Activated CD8-positive, alpha-beta T cell treated with anti-CD3 and anti-CD28 coated beads, Interleukin-2, amount 10 ng/mL, durations not matched to agents 7 days and 5 days (primary cell): ENCODE data around the gene ATXN7L3B. TPM values are rescaled to one million over a fixed set of nuclear protein-coding genes. Genes with fewer than 3 reads are reported as not detected.

Experiments
- ATAC-seq: fragments of 150-1000 bp; cut with Tn5 transposase; one replicate; pipeline ENCODE4 v1.10.0; 2021; ENCODE audit warnings: moderate library complexity
- CTCF ChIA-PET: fragments of 350-600 bp; sonication (Branson Sonifier 250); formaldehyde crosslinking; loops from one replicate; lab custom pipeline; 2021; ENCODE audit warnings: antibody characterized with exemption; lab: Charles Lee
- POLR2A ChIA-PET: fragments of 350-600 bp; sonication (Branson Sonifier 250); formaldehyde crosslinking; loops from one replicate; lab custom pipeline; 2021; ENCODE audit warnings: antibody characterized with exemption; lab: Charles Lee
- DNase-seq: peaks from one replicate; pipeline ENCODE4 v3.0.0-alpha.2; 2020
- H3K27ac Mint-ChIP-seq: one replicate; pipeline ENCODE4 v1.8.0; 2021; ENCODE audit warnings: mild to moderate bottlenecking, mixed read lengths
- H3K27me3 Mint-ChIP-seq: one replicate; pipeline ENCODE4 v1.8.0; 2021; ENCODE audit warnings: low read depth, mixed read lengths
- H3K36me3 Mint-ChIP-seq: one replicate; pipeline ENCODE4 v1.8.0; 2021; ENCODE audit warnings: low read depth, mixed read lengths
- H3K4me1 Mint-ChIP-seq: one replicate; pipeline ENCODE4 v1.8.0; 2021; ENCODE audit warnings: low read depth, mixed read lengths
- H3K4me3 Mint-ChIP-seq: one replicate; pipeline ENCODE4 v1.8.0; 2021; ENCODE audit warnings: mild to moderate bottlenecking, mixed read lengths
- H3K9me3 Mint-ChIP-seq: one replicate; pipeline ENCODE4 v1.8.0; 2022; ENCODE audit warnings: mixed read lengths; ENCODE audit not compliant: insufficient read depth
- total RNA-seq, 2 experiments: library from RNA; stranded (reverse); gene quantifications; one replicate each; pipeline ENCODE4 v1.2.3, GENCODE V29; 2021

Gene ATXN7L3B
- total RNA-seq, 2 experiments from 2014 or later = 23.8 to 25.2 TPM

GRCh38 chr12:74527491-74527890 is 10.1 kb upstream of the ATXN7L3B start:
- POLR2A ChIA-PET = no interaction called here
- Mint-ChIP-seq H3K9me3 (no peaks in the 10 kb centered on the region), H3K27ac (no peak overlapping the region), H3K4me3 (no peak overlapping the region), H3K36me3 (no peaks in the 10 kb centered on the region), H3K27me3 (peaks cover 7% of the 10 kb centered on the region), H3K4me1 (no peaks in the 10 kb centered on the region)
- no peak for DNase-seq
- ATAC-seq = no peak
- CTCF ChIA-PET = no interaction called here

GRCh38 chr12:74530676-74531075 is 7.0 kb upstream of the ATXN7L3B start:
- DNase-seq (no peak), ATAC-seq (no peak)
- H3K4me3 Mint-ChIP-seq = no peak overlapping the region
- POLR2A ChIA-PET = no interaction called here
- no peaks in the 10 kb centered on the region for H3K9me3 Mint-ChIP-seq
- peaks cover 7% of the 10 kb centered on the region for H3K27me3 Mint-ChIP-seq
- H3K27ac Mint-ChIP-seq = no peak overlapping the region
- H3K4me1 Mint-ChIP-seq = no peaks in the 10 kb centered on the region
- H3K36me3 Mint-ChIP-seq = no peaks in the 10 kb centered on the region
- CTCF ChIA-PET = no interaction called here

- DNase-seq (no peak), ATAC-seq (no peak)
- Mint-ChIP-seq H3K4me1 (peaks cover 26% of the 10 kb centered on the region), H3K27ac (no peak overlapping the region), H3K36me3 (peaks cover 28% of the 10 kb centered on the region), H3K9me3 (no peaks in the 10 kb centered on the region), H3K4me3 (no peak overlapping the region), H3K27me3 (peaks cover 3% of the 10 kb centered on the region)
- POLR2A ChIA-PET = no interaction called here
- CTCF ChIA-PET = no interaction called here
These were observed 2.1 kb upstream of the ATXN7L3B start for GRCh38 chr12:74535536-74535935.

- Mint-ChIP-seq H3K27ac (peak overlapping the region; percentile 93), H3K4me1 (peaks cover 36% of the 10 kb centered on the region), H3K4me3 (peak overlapping the region; percentile 90), H3K36me3 (peaks cover 43% of the 10 kb centered on the region), H3K9me3 (no peaks in the 10 kb centered on the region), H3K27me3 (no peaks in the 10 kb centered on the region)
- ATAC-seq = peak; percentile 43
- CTCF ChIA-PET = interaction anchor here (1.2 kb wide), 1 partner anchor 12 kb away, joined by 3 read pairs; no protein-coding TSS in a partner anchor
- DNase-seq = no peak
- POLR2A ChIA-PET = no interaction called here
These were observed 419 bp upstream of the ATXN7L3B start for GRCh38 chr12:74537126-74537706.

GRCh38 chr12:74538491-74539258 is 1.0 kb downstream of the ATXN7L3B start:
- H3K27ac Mint-ChIP-seq = peak overlapping the region; percentile 93
- no peaks in the 10 kb centered on the region for H3K9me3 Mint-ChIP-seq
- peaks cover 52% of the 10 kb centered on the region for H3K36me3 Mint-ChIP-seq
- ATAC-seq (peak; percentile 43), DNase-seq (peak; percentile 60)
- H3K4me3 Mint-ChIP-seq = peak overlapping the region; percentile 90
- POLR2A ChIA-PET = interaction anchor here (0.5 to 1.1 kb wide), 2 partner anchors 756 to 1809 kb away, joined by 3 to 4 read pairs; partner anchors contain the start of gene BBS10
- H3K27me3 Mint-ChIP-seq = no peaks in the 10 kb centered on the region
- CTCF ChIA-PET = interaction anchor here (0.7 to 1.2 kb wide), 4 partner anchors 9 to 15 kb away, joined by 3 read pairs; no protein-coding TSS in a partner anchor
- H3K4me1 Mint-ChIP-seq = peaks cover 39% of the 10 kb centered on the region

- Mint-ChIP-seq H3K4me3 (peak overlapping the region; percentile 90), H3K9me3 (no peaks in the 10 kb centered on the region), H3K27ac (peak overlapping the region; percentile 14), H3K4me1 (peaks cover 39% of the 10 kb centered on the region), H3K36me3 (peaks cover 52% of the 10 kb centered on the region), H3K27me3 (no peaks in the 10 kb centered on the region)
- ChIA-PET CTCF (no interaction called here), POLR2A (no interaction called here)
- DNase-seq = no peak
- no peak for ATAC-seq
These were observed 1.6 kb downstream of the ATXN7L3B start for GRCh38 chr12:74539261-74539660.

GRCh38 chr12:74539765-74540526 is 2.3 kb downstream of the ATXN7L3B start:
- no peak for ATAC-seq
- ChIA-PET CTCF (no interaction called here), POLR2A (no interaction called here)
- DNase-seq = no peak
- H3K9me3 Mint-ChIP-seq = no peaks in the 10 kb centered on the region
- peak overlapping the region; percentile 71 for H3K27ac Mint-ChIP-seq
- H3K27me3 Mint-ChIP-seq = no peaks in the 10 kb centered on the region
- peaks cover 39% of the 10 kb centered on the region for H3K4me1 Mint-ChIP-seq
- H3K36me3 Mint-ChIP-seq = peaks cover 52% of the 10 kb centered on the region
- peak overlapping the region; percentile 90 for H3K4me3 Mint-ChIP-seq

GRCh38 chr12:74541074-74541473 is 3.4 kb downstream of the ATXN7L3B start:
- Mint-ChIP-seq H3K27me3 (no peaks in the 10 kb centered on the region), H3K4me1 (peaks cover 39% of the 10 kb centered on the region), H3K36me3 (peaks cover 52% of the 10 kb centered on the region), H3K9me3 (no peaks in the 10 kb centered on the region), H3K4me3 (no peak overlapping the region), H3K27ac (no peak overlapping the region)
- ATAC-seq (no peak), DNase-seq (no peak)
- ChIA-PET POLR2A (no interaction called here), CTCF (no interaction called here)

GRCh38 chr12:74547249-74547648 is 9.6 kb downstream of the ATXN7L3B start:
- no peak overlapping the region for H3K27ac Mint-ChIP-seq
- no peak for ATAC-seq
- peaks cover 3% of the 10 kb centered on the region for H3K4me1 Mint-ChIP-seq
- POLR2A ChIA-PET = no interaction called here
- H3K36me3 Mint-ChIP-seq = peaks cover 9% of the 10 kb centered on the region
- DNase-seq = no peak
- CTCF ChIA-PET = interaction anchor here (1.2 kb wide), 1 partner anchor 9 kb away, joined by 3 read pairs; no protein-coding TSS in a partner anchor
- H3K9me3 Mint-ChIP-seq = no peaks in the 10 kb centered on the region
- H3K4me3 Mint-ChIP-seq = no peak overlapping the region
- H3K27me3 Mint-ChIP-seq = no peaks in the 10 kb centered on the region

GRCh38 chr12:74551291-74551690 is 13.7 kb downstream of the ATXN7L3B start:
- DNase-seq = no peak
- Mint-ChIP-seq H3K9me3 (no peaks in the 10 kb centered on the region), H3K27ac (no peak overlapping the region), H3K4me1 (no peaks in the 10 kb centered on the region), H3K4me3 (no peak overlapping the region), H3K27me3 (no peaks in the 10 kb centered on the region), H3K36me3 (no peaks in the 10 kb centered on the region)
- POLR2A ChIA-PET = no interaction called here
- no peak for ATAC-seq
- CTCF ChIA-PET = interaction anchor here (0.8 kb wide), 1 partner anchor 13 kb away, joined by 3 read pairs; no protein-coding TSS in a partner anchor

GRCh38 chr12:74552201-74552600 is 14.6 kb downstream of the ATXN7L3B start:
- CTCF ChIA-PET = interaction anchor here (0.8 kb wide), 1 partner anchor 14 kb away, joined by 3 read pairs; no protein-coding TSS in a partner anchor
- Mint-ChIP-seq H3K27me3 (no peaks in the 10 kb centered on the region), H3K9me3 (no peaks in the 10 kb centered on the region), H3K36me3 (no peaks in the 10 kb centered on the region), H3K4me1 (no peaks in the 10 kb centered on the region), H3K27ac (no peak overlapping the region), H3K4me3 (no peak overlapping the region)
- DNase-seq = no peak
- ATAC-seq = no peak
- POLR2A ChIA-PET = no interaction called here
